Astrocyte (in vitro differentiated cells and primary cell): ENCODE measurements around the gene ARF1.

Experiments used
- EZH2 ChIP-seq: IDR thresholded peaks from 2 replicates; pipeline ENCODE4 v1.6.1; 2012; ENCODE audit warnings: mild to moderate bottlenecking, low read length, inconsistent platforms; ENCODE audit not compliant: insufficient read depth
- TF ChIP-seq, protein P1 (sequence below): IDR thresholded peaks from 2 replicates; pipeline ENCODE4 v1.5.1; 2011; ENCODE audit warnings: low read depth, mild to moderate bottlenecking, inconsistent platforms, low read length, moderate library complexity; ENCODE audit not compliant: insufficient read depth

DNA sequence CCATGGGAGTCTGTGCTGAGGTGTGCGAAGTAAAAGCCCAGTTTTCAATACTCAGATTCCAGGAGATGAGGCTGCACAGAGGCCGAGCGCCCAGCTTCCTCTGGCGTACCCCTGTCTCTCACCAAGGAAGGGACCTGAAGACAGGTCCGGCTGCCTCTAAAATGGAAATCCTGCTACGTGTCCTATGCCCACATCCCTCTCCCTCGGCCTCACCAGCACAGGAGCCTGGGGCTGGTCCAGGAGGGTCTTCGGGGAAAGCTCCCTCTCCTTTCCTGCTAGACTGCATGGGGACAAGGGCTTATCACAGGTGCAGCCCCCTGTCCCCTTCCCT lies 26.2 kb downstream of the ARF1 start:
- TF ChIP-seq, protein P1, sequence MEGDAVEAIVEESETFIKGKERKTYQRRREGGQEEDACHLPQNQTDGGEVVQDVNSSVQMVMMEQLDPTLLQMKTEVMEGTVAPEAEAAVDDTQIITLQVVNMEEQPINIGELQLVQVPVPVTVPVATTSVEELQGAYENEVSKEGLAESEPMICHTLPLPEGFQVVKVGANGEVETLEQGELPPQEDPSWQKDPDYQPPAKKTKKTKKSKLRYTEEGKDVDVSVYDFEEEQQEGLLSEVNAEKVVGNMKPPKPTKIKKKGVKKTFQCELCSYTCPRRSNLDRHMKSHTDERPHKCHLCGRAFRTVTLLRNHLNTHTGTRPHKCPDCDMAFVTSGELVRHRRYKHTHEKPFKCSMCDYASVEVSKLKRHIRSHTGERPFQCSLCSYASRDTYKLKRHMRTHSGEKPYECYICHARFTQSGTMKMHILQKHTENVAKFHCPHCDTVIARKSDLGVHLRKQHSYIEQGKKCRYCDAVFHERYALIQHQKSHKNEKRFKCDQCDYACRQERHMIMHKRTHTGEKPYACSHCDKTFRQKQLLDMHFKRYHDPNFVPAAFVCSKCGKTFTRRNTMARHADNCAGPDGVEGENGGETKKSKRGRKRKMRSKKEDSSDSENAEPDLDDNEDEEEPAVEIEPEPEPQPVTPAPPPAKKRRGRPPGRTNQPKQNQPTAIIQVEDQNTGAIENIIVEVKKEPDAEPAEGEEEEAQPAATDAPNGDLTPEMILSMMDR, result no peak
- no peak for TF ChIP-seq EZH2
